ENCODE data around the gene SEL1L3. TPM values are rescaled to one million over a fixed set of nuclear protein-coding genes. Genes with fewer than 3 reads are reported as not detected.

SEL1L3 gene
- total RNA-seq, 1 donor = 6.0 TPM

DNA sequence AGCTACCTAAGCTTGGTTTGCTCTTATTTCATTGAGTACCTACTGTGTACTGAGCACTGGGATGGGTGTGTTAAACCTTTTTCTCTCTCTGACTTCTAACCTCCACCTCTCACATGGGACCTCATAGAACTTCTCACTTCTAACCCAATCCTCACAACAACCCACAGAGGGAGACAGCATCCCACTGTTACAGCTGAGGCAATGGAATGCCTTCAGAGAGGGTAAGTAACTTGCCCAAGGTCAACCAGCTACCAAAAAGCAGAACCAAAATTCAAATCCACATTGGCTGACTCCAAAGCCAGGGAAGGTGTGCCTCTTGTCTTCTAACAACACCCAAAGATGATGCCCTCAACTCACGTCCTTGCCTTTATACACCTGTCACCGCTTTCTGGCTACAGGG lies 5.4 kb downstream of the SEL1L3 start:
- no peak overlapping the region for H3K4me3 ChIP-seq (ENCODE audit: low read depth, low read length)
- DNase-seq (ENCODE audit: low read depth) = no peak
- TF ChIP-seq, protein P1, sequence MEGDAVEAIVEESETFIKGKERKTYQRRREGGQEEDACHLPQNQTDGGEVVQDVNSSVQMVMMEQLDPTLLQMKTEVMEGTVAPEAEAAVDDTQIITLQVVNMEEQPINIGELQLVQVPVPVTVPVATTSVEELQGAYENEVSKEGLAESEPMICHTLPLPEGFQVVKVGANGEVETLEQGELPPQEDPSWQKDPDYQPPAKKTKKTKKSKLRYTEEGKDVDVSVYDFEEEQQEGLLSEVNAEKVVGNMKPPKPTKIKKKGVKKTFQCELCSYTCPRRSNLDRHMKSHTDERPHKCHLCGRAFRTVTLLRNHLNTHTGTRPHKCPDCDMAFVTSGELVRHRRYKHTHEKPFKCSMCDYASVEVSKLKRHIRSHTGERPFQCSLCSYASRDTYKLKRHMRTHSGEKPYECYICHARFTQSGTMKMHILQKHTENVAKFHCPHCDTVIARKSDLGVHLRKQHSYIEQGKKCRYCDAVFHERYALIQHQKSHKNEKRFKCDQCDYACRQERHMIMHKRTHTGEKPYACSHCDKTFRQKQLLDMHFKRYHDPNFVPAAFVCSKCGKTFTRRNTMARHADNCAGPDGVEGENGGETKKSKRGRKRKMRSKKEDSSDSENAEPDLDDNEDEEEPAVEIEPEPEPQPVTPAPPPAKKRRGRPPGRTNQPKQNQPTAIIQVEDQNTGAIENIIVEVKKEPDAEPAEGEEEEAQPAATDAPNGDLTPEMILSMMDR (IDR thresholded peaks at IDR 0.05; ENCODE audit: insufficient read depth, low read depth, low read length) = no peak

DNA sequence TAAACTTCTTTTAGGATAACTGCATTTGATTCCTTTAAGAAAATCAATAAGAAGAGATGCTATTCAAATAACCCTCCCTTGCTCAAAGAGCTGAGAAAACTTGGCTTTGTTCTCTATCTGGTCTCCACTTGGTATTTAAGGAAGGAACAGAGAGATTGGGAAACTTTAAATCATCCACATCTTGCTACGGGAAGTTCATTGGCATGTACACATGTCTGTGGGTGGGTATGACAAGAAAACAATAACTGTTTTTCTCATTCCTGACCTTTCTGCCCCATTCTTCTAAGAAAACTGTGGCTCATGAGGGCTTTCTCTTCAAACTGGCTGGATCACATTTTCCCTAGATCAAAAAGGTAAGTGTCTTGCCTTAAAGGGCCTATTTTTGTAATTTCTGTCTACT lies 6.0 kb downstream of the SEL1L3 start:
- DNase-seq (ENCODE audit: low read depth) = no peak
- TF ChIP-seq, protein P1 (IDR thresholded peaks at IDR 0.05; ENCODE audit: insufficient read depth, low read depth, low read length) = no peak
- no peak overlapping the region for H3K4me3 ChIP-seq (ENCODE audit: low read depth, low read length)

DNA sequence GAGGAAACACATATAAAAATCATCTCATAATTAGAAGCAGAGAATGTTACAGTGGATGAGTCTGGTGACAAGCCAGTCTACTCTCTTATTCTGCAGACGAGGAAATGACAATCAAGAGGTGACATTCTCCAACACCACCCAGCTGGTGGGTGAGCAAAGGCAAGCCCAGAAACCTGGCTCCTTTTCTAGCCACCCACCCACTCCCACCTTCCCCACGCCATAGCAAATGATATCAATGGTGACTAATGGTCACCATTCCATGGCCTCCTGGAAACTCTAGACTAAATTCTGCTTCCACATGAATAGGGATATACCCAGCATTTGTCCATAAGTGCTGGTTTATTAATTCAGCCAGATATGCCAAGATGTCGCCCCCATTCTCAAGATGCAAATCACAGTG lies 10.7 kb downstream of the SEL1L3 start:
- DNase-seq (ENCODE audit: low read depth) = no peak
- TF ChIP-seq, protein P1 (IDR thresholded peaks at IDR 0.05; ENCODE audit: insufficient read depth, low read depth, low read length) = no peak

DNA sequence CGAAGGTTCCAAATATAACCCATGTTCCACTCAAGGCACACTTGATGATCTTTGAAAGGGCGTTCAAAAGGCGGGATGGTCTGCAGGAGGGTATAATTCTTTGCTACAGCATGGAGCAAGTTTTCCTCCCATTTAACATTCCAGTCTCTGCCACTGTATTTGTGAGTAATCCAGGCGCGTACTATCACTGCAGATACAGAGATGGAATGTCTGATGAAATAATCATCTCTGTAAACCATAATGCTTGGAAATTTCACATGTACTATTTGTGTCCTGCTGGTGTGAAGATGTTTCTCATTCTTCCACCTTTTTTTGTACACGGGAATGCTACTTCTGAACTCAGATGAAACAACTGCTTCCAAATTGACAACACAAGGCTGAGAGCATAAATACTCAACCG lies 15.5 kb downstream of the SEL1L3 start:
- no peak overlapping the region for H3K4me3 ChIP-seq (ENCODE audit: low read depth, low read length)
- TF ChIP-seq, protein P1 (IDR thresholded peaks at IDR 0.05; ENCODE audit: insufficient read depth, low read depth, low read length) = no peak
- DNase-seq (ENCODE audit: low read depth) = no peak

More for the DNA sequence above, 10.7 kb downstream of the SEL1L3 start:
- no peak overlapping the region for H3K4me3 ChIP-seq (ENCODE audit: low read depth, low read length)

DNA sequence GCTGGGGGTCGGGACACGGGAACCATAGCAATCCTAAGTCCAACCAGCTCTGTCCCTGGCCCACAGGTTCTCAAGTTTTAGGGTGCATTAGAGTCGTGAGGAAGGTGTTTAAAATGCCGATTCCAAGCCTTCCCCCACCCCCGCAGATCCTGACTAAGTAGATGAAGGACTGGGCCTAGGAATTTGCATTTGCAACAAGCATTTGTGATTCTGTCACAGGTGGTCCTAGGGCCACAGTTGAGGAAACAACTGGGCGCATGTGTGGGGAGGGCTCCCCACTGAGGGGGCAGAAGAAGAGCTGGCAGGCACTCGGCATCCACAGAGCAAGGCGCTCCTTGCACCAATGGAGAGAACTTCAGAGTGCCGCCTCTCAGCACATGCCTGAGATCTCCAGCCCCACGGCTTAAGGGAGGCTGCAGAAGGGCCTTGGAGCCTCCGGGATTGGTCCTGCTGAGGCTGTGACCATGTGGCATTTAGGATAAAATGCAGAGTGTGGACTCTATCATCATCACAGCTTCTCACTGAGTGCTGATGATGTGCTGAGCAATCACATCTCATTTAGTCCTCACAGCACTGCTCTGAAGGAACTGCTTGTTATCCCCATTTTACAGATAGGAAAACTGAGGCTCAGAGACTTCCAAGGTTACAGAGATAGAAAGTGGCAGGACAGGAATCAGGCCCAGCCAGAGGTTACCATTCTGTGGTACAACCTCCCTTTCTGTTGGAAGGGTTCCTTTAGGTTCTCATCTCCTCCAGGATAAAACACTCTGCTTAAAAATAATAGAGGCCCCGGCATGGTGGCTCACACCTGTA lies 16.7 kb downstream of the SEL1L3 start:
- no peak overlapping the region for H3K4me3 ChIP-seq (ENCODE audit: low read depth, low read length)
- DNase-seq (ENCODE audit: low read depth) = no peak
- TF ChIP-seq, protein P1 (IDR thresholded peaks at IDR 0.05; ENCODE audit: insufficient read depth, low read depth, low read length) = no peak

DNA sequence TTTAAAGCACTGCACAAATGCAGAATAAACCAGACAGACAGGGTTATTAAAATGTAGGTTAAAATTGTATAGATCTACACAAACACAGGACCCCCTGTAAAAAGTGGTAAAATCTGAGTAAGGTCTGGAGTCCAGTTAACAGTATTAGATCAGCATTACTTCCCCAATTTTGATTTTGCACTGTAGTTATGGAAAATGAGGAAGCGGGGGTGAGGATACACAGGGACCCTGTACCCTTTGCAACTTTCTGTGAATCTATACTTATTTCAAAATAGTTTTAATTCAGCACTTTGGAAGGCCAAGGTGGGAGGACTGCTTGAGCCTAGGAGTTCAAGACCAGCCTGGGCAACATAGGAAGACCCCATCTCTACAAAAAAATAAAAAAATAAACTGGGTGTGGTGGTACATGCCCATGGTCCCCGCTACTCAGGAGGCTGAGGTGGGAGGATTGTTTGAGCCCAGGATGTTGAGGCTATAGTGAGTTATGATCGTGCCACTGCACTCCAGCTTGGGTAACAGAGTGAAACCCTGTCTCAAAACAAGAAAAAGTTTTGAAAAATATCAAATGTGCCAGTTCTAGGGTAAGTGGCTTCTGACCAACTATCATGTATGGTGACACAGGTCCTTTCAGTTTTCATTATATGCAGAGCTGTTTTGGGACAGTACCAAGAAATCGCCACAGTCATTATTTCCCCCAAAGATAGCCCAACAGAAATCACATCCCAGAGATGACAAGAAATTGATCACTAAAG lies 17.7 kb downstream of the SEL1L3 start:
- no peak for DNase-seq (ENCODE audit: low read depth)
- TF ChIP-seq, protein P1 (IDR thresholded peaks at IDR 0.05; ENCODE audit: insufficient read depth, low read depth, low read length) = no peak

More for the DNA sequence above, 17.7 kb downstream of the SEL1L3 start:
- H3K4me3 ChIP-seq (ENCODE audit: low read depth, low read length) = no peak overlapping the region
